HG02588 (cell line): ENCODE results near the gene KLK2.
"Not testable (repeated sequence)": the region's sequence is repeated elsewhere in the genome, so short reads cannot be mapped to it uniquely, and the experiment has no call there.

Source experiments
- ATAC-seq: cut with Tn5 transposase; IDR thresholded peaks from one replicate; pipeline ENCODE4 v1.9.1; 2021; ENCODE audit warnings: mild to moderate bottlenecking, moderate library complexity; ENCODE audit not compliant: unreplicated experiment

KLK2 gene

DNA sequence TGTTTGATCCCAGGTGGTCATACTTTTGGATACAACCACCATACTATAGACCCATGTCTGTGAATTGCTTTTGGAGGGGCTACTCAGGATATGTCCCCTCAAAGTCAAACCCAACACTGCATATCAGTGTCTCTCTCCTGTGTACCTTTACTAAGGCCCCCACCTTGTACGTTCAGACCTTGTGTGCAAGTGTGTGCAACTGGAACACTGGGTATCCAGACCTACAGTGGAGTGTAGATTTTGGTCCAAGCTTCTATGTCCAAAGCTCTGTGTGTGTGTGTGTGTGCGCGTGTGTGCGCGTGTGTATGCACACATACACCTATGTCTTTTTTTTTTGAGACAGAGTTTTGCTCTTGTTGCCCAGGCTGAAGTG, 18.0 kb downstream of the KLK2 start:
- ATAC-seq = no peak

DNA sequence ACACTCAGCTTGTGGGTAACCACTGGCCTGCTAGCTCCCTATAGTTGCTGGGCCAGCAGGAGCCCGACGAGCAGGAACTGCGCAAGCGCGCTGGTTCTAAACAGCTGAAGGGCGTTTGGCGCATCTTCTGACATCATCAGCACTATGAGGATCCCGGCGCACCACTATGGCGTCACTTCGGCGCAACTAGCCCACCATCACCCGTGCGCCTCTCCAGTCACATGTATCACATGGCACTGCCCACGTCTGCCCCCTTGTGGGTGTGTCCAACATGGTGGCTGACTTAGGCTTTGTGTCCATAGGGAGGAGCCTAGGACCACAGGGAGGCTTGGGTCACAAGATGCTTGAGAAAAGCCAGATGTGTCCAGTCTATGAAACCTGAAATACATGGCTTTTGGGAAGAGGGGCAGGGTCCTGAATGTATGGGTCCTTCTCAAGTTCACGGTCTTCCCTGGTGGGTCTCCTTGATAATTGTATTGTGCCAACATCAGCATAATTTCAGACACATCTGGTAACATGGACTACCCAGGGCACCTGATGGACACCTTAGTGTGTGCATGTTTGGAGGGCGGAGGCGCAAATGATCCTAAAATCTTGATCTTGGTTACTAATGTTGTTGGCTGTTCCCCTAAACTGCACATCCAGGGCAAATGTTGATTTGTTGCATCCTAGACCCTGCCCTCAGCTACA, 20.0 kb downstream of the KLK2 start:
- no peak for ATAC-seq

DNA sequence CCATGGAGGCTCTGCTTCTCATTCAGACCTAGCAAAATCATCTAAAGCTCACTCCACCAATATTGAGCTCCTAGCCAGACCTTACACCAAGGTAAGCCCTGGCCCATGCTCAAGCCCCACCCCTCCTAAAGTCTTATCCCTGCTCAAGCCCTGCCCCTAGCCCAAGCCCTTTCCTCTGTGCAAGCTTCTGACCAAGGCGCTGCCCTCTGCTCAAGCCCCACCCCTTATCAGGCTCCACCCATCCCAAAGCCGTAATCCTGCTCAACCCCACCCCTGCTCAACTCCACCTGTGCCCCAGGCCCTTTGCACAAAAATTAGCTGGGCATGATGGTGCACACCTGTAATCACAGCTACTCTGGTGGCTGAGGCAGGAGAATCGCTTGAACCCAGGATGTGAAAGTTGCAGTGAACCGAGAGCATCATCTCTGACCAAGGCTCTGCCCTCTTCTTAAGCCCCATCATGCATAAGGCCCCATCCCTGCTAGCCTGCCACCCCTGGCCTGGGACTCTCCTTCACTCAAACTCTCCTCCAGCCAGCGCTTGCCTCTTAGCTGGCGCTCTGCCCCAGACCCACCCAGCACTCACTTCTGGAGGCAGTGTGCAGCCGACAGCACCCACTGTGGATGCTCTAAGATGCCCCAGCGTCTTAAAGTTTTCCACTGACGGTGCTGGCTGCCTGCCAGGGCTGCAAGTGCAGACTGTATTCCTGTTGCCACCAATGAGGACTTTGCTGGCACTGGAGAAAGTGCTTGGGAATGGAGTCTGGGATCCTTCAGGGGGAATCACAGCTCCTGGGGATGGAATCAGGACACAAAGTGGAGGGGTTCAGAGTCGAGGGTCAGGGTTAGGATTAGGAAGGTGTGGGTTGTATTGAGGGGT, 21.5 kb downstream of the KLK2 start:
- ATAC-seq = no peak

DNA sequence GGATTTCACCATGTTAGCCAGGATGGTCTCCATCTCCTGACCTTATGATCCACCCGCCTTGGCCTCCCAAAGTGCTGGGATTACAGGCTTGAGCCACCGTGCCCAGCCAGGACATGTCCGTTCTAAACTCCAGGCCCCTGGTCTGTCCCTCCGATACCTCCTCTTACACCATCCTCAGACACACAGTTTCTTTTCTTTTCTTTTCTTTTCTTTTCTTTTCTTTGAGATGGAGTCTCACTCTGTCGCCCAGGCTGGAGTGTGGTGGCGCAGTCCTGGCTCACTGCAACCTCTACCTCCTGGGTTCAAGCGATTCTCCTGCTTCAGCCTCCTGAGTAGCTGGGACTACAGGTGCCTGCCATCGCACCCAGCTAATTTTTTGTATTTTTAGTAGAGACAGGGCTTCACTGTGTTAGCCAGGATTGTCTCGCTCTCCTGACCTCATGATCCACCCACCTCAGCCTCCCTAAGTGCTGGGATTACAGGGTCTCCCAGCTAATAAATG, 22.9 kb downstream of the KLK2 start:
- ATAC-seq = not testable (repeated sequence)

DNA sequence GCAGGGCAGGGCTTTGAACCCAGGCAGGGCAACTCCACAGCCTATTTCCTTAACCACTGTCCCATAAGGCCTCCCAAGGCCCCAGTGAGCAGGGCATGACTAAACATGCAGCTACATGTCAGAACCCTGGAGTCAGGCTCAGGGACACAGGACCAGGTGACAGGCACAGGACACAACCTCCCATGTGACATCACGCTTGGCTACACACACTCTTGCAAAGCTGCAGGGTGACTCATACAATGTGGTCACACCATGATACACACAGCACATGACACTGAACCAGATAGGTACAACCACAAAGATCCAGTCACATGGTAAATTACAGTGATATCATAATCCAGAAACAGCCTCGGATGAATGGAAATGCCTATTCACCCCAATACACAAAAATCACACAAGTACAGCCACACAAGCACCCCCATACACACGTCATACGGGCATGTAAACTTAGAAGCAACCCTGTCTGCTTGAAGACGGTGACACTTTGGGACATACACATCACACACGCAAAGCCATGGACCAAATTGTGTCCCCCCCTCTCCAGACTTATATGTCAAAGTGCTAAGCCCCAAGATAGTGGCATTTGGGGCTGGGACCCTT, 23.5 kb downstream of the KLK2 start:
- ATAC-seq = peak; percentile 86

DNA sequence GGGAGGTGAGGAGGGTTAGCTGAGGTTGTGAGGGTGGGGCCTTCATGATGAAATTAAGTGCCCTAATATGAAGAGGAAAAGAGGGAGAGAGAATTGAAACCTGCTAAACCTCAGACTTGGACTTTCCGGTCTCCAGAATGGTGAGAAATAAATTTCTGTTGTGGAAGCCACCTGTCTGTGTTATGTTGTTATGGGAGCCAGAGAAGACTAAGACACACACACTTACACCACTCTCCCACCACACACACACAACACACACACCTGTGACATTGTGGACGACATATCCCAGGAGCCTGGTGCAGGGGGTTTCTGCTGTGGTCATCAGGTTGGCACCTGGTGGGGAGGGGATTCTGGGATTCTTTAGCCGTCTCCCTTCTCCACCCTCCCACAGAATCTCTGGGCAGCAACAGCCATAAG, 24.0 kb downstream of the KLK2 start:
- no peak for ATAC-seq

DNA sequence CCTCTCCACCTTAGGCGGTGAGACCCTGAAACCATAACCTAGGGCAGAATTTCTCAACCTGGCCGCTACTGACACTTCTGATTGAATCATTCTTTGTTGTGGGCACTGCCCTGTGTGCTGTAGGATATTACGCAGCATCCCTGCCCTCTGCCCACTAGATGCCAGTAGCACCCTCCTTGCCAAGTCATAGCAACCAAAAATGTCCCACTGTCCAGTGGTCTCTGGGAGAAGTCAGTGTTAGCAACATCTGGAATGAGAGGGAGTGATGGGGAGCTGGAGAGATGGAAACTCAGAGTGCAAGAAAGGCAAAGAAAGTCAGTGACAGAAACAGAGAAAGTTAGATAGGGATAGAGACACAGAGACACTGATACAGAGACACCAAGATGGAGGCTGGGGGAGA, 24.4 kb downstream of the KLK2 start:
- no peak for ATAC-seq

DNA sequence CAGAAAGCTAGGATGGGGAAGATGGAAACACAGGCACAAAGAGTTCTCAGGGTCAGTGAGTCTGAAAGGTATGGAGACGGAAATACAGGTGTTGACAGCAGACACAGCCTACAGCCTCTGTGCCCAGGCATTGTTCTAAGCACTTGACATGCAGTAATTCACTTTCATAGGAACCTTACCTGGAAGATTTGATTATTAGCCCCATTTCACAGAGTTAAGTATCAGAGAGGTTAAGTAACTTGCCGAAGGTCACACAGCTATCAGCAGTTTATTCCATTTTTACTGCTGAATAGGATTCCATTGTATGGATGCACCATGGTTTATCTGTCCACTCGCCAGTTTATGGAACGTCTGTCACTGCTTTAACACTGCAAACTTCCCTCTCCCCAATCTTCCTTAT, 24.8 kb downstream of the KLK2 start:
- ATAC-seq = no peak

DNA sequence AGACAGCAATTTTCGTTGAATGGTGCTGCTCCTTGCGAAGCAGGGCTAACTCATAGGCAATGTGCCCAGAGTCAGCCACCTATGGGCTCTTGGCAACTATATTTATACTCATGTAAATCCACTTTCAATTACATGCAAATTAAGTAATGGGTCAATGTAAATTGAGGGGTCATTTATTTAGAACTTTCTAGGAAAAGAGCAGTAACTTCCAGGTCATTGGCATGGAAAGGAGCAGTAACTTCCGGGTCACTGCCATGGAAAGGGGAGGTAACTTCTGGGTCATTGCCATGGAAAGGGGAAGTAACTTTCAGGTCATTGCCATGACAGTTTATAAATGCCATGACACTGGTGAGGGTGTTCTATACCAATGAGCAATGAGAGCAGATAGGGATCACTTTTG, 26.3 kb downstream of the KLK2 start:
- no peak for ATAC-seq

DNA sequence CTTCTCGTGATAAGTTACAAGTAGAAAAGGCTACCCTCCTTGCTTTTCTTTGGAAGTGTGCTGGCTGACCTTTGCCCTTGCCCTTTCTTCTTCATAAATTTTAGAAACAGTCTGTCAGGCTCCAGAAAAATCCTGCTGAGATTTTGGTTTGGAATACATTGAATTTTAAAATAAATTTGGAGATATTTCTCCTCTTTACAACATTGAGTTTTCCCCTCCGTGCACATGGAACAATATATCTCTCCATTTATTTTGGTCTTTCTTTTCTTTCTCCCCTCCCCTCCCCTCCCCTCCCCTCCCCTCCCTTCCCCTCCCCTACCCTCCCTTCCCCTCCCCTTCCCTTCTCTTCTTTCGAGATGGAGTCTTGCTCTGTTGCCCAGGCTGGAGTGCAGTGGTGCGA, 29.4 kb downstream of the KLK2 start:
- ATAC-seq = no peak

DNA sequence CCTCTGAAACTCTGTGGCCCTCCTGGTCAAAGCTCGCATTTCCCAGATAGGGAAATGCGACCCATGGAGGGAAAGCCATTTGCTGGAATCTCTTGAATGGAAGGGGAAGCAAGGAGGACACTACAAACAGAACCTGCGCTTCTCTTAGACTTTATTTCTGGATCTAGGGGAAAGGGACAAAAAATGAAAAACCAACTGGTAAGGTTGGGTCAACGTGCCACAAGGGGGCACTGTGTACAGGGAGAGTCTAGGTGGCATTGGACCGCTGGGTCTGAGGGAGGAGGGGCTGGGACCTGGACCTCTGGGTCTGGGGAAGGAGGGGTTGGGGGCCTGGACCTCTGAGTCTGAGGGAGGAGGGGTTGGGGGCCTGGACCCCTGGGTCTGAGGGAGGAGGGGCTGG, 33.0 kb downstream of the KLK2 start:
- ATAC-seq = no peak

DNA sequence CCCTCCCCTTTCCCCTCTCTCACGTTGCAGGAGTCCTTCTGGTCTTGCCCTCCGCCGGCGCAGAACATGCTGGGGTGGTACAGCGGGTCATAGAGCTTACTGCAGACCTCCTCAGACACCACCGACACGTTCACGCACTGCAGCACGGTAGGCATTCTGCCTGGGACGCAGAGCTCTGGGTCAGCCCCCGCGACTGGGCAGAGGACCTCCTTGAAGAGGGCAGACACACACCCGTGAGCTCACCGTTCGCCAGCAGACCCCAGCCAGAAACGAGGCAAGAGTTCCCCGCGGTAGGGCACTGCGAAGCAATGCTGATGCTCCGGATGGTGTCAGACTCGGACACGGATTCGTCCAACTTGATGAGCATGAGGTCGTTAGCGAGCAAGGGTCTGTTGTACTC, 35.1 kb downstream of the KLK2 start:
- no peak for ATAC-seq

DNA sequence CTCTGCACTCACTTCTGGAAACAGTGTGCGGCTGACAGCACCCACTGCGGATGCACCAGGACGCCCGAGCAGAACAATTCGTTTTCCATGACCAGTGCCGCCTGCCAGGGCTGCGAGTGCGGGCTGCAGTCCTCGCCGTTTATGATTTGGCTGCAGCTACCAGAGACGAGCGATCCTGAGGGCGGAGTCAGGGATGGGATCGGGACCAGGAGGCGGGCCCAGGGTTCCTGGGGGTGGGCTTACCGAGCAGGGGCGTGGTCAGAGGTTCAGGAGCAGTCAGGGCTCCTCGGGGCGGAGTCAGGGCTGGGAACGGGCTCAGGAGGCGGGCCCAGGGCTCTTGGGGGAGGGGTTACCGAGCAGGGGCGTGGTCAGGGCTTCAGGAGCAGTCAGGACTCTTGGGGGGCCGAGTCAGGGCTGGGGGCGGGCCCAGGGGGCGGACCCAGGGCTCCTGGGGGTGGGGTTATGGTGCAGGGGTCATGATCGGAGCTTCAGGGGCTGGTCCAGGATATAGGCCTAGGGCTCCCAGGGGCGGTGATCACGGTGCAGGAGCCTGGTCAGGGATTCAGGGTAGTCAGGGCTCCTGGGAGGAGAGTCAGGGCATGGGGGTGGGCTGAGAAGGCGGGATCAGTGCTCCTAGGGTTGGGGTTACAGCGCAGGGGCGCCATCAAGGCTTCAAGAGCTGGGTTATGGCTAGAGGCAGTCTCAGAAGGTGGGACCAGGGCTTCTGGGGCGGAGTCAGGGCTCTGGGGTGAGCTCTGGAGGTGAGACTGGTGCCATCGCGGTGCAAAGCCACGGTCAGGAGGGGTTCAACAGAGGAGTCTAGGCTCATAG, 36.2 kb downstream of the KLK2 start:
- ATAC-seq = peak; percentile 64

DNA sequence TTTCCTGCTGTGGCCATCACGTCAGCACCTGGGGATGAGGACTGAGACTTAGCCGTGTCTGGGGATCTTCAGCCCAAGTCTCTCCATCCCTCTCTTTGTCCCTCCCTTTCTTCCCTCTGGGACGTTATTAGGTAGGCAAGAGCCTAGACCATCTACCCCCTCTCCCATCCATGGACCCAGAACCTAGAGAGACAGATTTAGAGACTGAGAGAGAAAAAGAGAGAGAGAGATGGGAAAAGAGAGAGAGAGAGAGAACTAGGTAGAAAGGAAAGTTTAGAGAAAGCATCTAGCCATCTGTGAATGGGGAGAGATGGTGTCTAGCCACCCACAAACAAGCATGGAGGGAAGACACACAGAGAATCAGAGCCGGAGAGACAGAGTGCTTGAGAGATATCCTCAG, 37.5 kb downstream of the KLK2 start:
- no peak for ATAC-seq

DNA sequence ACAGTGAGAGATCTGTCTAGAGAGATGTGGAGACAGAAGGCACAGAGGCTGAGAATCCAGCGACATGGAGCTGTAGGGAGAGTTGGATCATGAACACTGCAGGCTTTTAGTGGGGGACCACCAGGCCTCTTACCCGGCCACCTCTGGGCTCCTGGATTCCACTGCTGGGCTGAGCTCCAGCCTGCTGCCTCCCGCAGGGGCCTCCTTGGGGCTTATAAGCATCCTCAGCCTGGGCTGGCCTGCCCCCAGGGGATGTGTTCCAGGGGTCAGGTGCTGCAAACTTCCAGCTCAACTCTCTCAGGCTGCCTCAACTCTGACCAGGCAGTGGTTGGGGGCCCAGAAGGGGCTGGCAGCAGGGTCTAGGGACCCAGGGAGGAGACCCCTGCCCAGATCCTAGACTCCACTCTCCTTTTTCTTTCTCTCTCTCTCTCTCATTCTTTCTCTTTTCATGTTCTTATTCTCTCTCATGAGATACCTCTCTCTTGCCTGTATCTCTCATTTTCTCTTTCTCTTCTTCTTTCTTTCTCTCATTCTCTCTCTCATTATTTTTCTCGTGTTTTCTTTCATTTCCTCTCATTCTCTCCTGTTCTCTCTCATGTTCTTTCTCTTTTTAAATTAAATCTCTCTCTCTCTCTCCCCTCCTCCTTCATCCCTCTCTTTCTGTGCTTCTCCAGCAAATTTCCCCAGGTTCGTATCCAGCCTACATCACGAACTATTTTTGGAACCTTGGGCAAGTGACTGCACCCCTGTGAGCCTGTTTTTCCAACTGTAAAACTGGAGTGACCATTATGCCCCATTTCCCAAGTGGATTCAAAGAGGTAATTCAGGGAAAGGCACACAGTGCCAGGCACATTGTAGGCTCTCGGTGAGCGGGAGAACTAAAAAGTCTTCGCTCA, 38.2 kb downstream of the KLK2 start, which contains the start of gene KLK4:
Gene KLK4 (minus strand): TSS at position 190 of the 896 bp plus-strand sequence. CDS start 657 bp downstream, outside the sequence.
- ATAC-seq = no peak

DNA sequence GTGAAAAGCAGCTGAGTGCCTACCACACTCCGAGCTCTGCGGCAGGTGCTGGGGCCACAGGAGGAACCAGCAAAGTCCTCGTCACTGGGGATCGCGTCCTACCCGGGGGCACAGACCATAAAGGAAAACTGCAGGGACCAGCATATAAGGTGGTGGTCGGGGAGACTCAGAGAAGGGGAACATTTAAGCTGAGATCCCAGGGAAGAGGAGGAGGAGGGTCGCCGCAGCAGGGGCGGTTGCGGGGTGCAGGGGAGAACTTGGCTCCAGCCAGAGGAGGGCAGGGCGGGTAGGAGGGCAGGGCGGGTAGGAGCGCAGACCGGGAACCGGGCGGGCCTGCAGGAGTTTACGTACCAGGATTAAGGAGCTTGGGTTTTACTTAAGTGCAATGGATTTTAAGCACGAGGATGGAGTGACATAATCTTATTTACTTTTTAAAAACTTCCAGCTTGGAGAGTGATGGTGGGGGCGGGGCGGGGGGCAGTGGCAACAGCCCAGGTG, 38.9 kb downstream of the KLK2 start:
- ATAC-seq = no peak

DNA sequence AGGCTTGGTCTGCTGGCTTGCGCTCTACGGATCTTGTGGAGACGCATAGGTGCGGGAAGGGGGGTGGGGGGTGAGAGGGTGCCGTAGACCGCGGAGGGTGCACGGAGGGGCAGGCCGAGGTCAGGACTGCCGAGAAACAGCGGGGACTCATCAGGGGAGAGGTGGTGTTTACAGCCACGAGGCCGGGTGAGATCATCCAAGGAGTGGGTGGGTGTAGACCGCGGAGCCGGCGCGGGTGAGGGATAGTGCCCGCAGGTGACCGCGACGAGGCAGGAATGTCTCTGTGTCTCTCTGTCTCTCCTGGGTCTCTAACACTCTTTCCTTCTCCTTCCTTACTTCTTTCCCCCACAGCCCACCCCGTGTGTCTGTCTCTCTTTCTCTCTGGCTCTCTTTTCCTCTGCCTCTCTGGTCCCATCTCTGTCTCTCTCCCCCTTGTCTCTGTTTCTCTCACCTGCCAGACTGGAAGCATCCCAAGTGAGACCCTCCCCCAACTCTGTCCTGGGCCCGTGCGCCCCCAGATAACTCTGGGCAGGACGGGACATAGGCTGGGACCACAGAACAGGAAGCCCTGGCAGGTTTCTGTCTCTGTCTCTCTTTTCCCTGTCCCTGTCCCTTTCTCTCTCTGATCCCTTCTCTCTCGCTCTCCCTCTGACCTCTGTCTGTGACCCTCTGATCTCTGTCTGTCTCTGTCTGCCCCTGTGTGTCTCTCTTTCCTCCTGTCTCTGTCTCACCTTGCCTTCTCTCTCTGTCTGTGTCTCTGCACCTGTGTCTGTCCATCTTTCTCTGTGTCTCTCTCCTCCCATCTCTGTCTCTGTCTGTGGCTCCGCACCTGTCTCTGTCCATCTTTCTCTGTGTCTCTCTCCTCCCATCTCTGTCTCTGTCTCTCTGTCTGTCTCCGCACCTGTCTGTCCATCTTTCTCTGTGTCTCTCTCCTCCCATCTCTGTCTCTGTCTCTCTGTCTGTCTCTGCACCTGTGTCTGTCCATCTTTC, 39.8 kb downstream of the KLK2 start:
- ATAC-seq = no peak

DNA sequence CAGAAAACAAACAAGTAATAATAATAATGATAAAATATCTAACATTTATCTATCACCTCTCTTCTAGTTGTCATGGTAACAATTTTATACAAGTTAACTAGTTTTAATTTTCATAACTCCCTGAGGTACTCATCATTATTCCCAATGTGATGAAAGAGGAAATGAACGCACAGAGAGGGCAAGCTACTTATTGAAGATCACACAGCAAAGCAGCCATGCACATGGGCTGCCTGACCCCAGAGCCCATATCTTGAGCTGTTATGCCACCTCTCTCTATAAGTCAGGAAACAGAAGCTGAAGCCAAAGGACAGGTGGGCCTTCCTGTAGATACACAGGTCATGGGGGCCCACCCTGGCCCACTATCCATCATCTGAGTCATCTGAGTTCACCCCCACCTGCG, 42.8 kb downstream of the KLK2 start:
- ATAC-seq = no peak
